CD4-positive, alpha-beta T cell treated with Interleukin-1 beta for 1 hour (primary cell): ENCODE results near the gene BLM.
"Not testable (repeated sequence)": the region's sequence is repeated elsewhere in the genome, so short reads cannot be mapped to it uniquely, and the experiment has no call there.

Source experiments
- DNase-seq, 2 donors: peaks; one replicate each; pipeline ENCODE4 v3.0.0-alpha.2; 2020 to 2022

Gene BLM

GRCh38 chr15:90716976-90717821 lies at the start of gene BLM:
Gene BLM, plus strand, starts transcription at chr15:90717346. Its CDS starts 30,047 bp downstream, at chr15:90747393.
- peak; percentile 97 for DNase-seq

GRCh38 chr15:90667755-90668345 lies 49.3 kb upstream of the BLM start:
- DNase-seq = not testable (repeated sequence)

- DNase-seq = not testable (repeated sequence)
These were observed 46.5 kb upstream of the BLM start for GRCh38 chr15:90670631-90671030.

- DNase-seq = no peak
These were observed 45.9 kb upstream of the BLM start for GRCh38 chr15:90671216-90671615.

GRCh38 chr15:90673357-90673756 lies 43.8 kb upstream of the BLM start:
- not testable (repeated sequence) for DNase-seq

- DNase-seq = no peak
These were observed 42.7 kb upstream of the BLM start for GRCh38 chr15:90674476-90674875.

- DNase-seq = no peak
These were observed 41.7 kb upstream of the BLM start for GRCh38 chr15:90675464-90675863.

GRCh38 chr15:90677807-90678790 lies 39.0 kb upstream of the BLM start:
- DNase-seq = peak in 1 of 2 donors; percentile 31

- no peak for DNase-seq
These were observed 37.2 kb upstream of the BLM start for GRCh38 chr15:90679959-90680358.

GRCh38 chr15:90680371-90680935 lies 36.7 kb upstream of the BLM start:
- no peak for DNase-seq

- DNase-seq = no peak
These were observed 36.1 kb upstream of the BLM start for GRCh38 chr15:90681056-90681455.

- no peak for DNase-seq
These were observed 35.7 kb upstream of the BLM start for GRCh38 chr15:90681480-90681879.

- DNase-seq = no peak
These were observed 33.8 kb upstream of the BLM start for GRCh38 chr15:90683371-90683770.

- DNase-seq = no peak
These were observed 33.3 kb upstream of the BLM start for GRCh38 chr15:90683876-90684275.

- no peak for DNase-seq
These were observed 32.9 kb upstream of the BLM start for GRCh38 chr15:90684281-90684680.

- no peak for DNase-seq
These were observed 31.3 kb upstream of the BLM start for GRCh38 chr15:90685591-90686434.

- peak; percentile 10 to 33 for DNase-seq
These were observed 30.5 kb upstream of the BLM start for GRCh38 chr15:90686435-90687218.

GRCh38 chr15:90689326-90689961 lies 27.7 kb upstream of the BLM start:
- not testable (repeated sequence) for DNase-seq

GRCh38 chr15:90690585-90690984 lies 26.6 kb upstream of the BLM start:
- DNase-seq = no peak

GRCh38 chr15:90691369-90691768 lies 25.8 kb upstream of the BLM start:
- DNase-seq = no peak
